GM12865 (cell line): ENCODE measurements around the gene ZNF554.

Experiments used
- DNase-seq: peaks from one replicate; pipeline ENCODE4 v3.0.0; 2010; ENCODE audit warnings: low read depth
- H3K4me3 ChIP-seq: 2 replicates; pipeline ENCODE4 v1.5.1; 2011; ENCODE audit warnings: mild to moderate bottlenecking, low read depth, low read length, control low read depth
- TF ChIP-seq, protein P1 (sequence below): IDR thresholded peaks from 2 replicates; pipeline ENCODE4 v1.5.1; 2011; ENCODE audit warnings: low read length, control low read depth, low read depth, inconsistent platforms; ENCODE audit not compliant: insufficient read depth; ENCODE audit errors: missing control alignments

Gene ZNF554

GRCh38 chr19:2783781-2784145 lies 35.9 kb upstream of the ZNF554 start:
- no peak for DNase-seq
- peak overlapping the region; percentile 33 for H3K4me3 ChIP-seq
- TF ChIP-seq, protein P1, sequence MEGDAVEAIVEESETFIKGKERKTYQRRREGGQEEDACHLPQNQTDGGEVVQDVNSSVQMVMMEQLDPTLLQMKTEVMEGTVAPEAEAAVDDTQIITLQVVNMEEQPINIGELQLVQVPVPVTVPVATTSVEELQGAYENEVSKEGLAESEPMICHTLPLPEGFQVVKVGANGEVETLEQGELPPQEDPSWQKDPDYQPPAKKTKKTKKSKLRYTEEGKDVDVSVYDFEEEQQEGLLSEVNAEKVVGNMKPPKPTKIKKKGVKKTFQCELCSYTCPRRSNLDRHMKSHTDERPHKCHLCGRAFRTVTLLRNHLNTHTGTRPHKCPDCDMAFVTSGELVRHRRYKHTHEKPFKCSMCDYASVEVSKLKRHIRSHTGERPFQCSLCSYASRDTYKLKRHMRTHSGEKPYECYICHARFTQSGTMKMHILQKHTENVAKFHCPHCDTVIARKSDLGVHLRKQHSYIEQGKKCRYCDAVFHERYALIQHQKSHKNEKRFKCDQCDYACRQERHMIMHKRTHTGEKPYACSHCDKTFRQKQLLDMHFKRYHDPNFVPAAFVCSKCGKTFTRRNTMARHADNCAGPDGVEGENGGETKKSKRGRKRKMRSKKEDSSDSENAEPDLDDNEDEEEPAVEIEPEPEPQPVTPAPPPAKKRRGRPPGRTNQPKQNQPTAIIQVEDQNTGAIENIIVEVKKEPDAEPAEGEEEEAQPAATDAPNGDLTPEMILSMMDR: no peak

GRCh38 chr19:2785244-2785997 lies 34.2 kb upstream of the ZNF554 start, which contains the start of gene THOP1:
THOP1 (plus strand) TSS chr19:2785503; CDS start chr19:2785663, 160 bp downstream.
- TF ChIP-seq, protein P1: no peak
- DNase-seq: peak; percentile 100
- H3K4me3 ChIP-seq: peak within 1 kb of the TSS; percentile 77

GRCh38 chr19:2787115-2787514 lies 32.6 kb upstream of the ZNF554 start:
- DNase-seq: peak; percentile 24
- peak overlapping the region; percentile 13; the same call in 1 of the 2 replicates for H3K4me3 ChIP-seq
- TF ChIP-seq, protein P1: no peak

- no peak for DNase-seq
- TF ChIP-seq, protein P1: no peak
- no peak overlapping the region for H3K4me3 ChIP-seq
These were observed 31.4 kb upstream of the ZNF554 start for GRCh38 chr19:2788237-2788636.

- no peak overlapping the region for H3K4me3 ChIP-seq
- no peak for DNase-seq
- TF ChIP-seq, protein P1: no peak
These were observed 29.5 kb upstream of the ZNF554 start for GRCh38 chr19:2790194-2790556.

- TF ChIP-seq, protein P1: no peak
- no peak for DNase-seq
- no peak overlapping the region for H3K4me3 ChIP-seq
These were observed 29.0 kb upstream of the ZNF554 start for GRCh38 chr19:2790557-2791271.
